Cardiac muscle cell (in vitro differentiated cells and primary cell): ENCODE measurements around the gene CLDN25. TPM values are rescaled to one million over a fixed set of nuclear protein-coding genes. Genes with fewer than 3 reads are reported as not detected.
A peak's percentile ranks its signal among the peaks of the same experiment; 100 is the strongest.
"Not testable (repeated sequence)": the region's sequence is repeated elsewhere in the genome, so short reads cannot be mapped to it uniquely, and the experiment has no call there.

Experiments used
- DNase-seq, 2 donors: peaks; one replicate each; pipeline versions ENCODE4 v3.0.0 to v3.0.0-alpha.2; 2010 to 2017; ENCODE audit warnings: low read depth in 1 of 2, low spot score in 1 of 2
- H3K27ac ChIP-seq: fragments of 200-600 bp; sonication (generic); 2 replicates; pipeline ENCODE4 v1.5.1; 2016
- H3K27me3 ChIP-seq: fragments of 200-600 bp; sonication (generic); 2 replicates; pipeline ENCODE4 v1.6.0; 2016; ENCODE audit warnings: control low read depth
- H3K36me3 ChIP-seq: fragments of 200-600 bp; sonication (generic); 2 replicates; pipeline ENCODE4 v1.5.1; 2016; ENCODE audit warnings: control low read depth
- H3K4me1 ChIP-seq: fragments of 200-600 bp; sonication (generic); 2 replicates; pipeline ENCODE4 v1.8.1; 2017; ENCODE audit warnings: low read depth, mild to moderate bottlenecking, mixed run types
- H3K4me3 ChIP-seq: fragments of 200-600 bp; sonication (generic); 2 replicates; pipeline ENCODE4 v1.5.1; 2016; ENCODE audit warnings: mild to moderate bottlenecking
- H3K9me3 ChIP-seq: fragments of 200-600 bp; sonication (generic); 2 replicates; pipeline ENCODE4 v1.5.1; 2017; ENCODE audit warnings: low read depth, mild to moderate bottlenecking, control low read depth
- CTCF ChIP-seq: IDR thresholded peaks from 2 replicates; pipeline ENCODE4 v1.5.1; 2012; ENCODE audit warnings: low read depth, mild to moderate bottlenecking, low read length
- polyA plus RNA-seq: library from polyadenylated mRNA; unstranded; fragments of >200 nt; fragmentation: Nextera tagmentation; extraction: Ambion mirVana; gene quantifications from 2 replicates; pipeline ENCODE4 v1.2.1, GENCODE V29; 2016
- total RNA-seq: library from RNA; depleted of rRNA; stranded (reverse); fragments of >200 nt; gene quantifications from 2 replicates; pipeline ENCODE4 v1.2.3, GENCODE V29; 2016

Gene CLDN25
- total and polyA plus RNA-seq, 2 experiments from 2014 or later, result not detected

GRCh38 chr11:113760241-113760640 is 19.4 kb upstream of the CLDN25 start:
- TF ChIP-seq CTCF, result no peak
- Histone ChIP-seq H3K36me3 (peaks cover 42% of the 10 kb centered on the region), H3K27ac (no peak overlapping the region)

GRCh38 chr11:113763040-113763439 is 16.6 kb upstream of the CLDN25 start:
- DNase-seq, H3K9me3 ChIP-seq, H3K4me3 ChIP-seq, H3K27me3 ChIP-seq, H3K4me1 ChIP-seq, H3K27ac ChIP-seq: not testable (repeated sequence)
- H3K36me3 ChIP-seq, result peaks cover 26% of the 10 kb centered on the region

More at GRCh38 chr11:113760241-113760640, 19.4 kb upstream of the CLDN25 start:
- Histone ChIP-seq H3K9me3 (no peaks in the 10 kb centered on the region), H3K4me3 (no peak overlapping the region), H3K4me1 (no peaks in the 10 kb centered on the region), H3K27me3 (no peaks in the 10 kb centered on the region)
- no peak for DNase-seq

- DNase-seq, result no peak
- Histone ChIP-seq H3K27me3 (no peaks in the 10 kb centered on the region), H3K36me3 (peaks cover 19% of the 10 kb centered on the region), H3K9me3 (no peaks in the 10 kb centered on the region), H3K4me3 (no peak overlapping the region), H3K4me1 (no peaks in the 10 kb centered on the region), H3K27ac (no peak overlapping the region)
- no peak for TF ChIP-seq CTCF
These were observed 14.9 kb upstream of the CLDN25 start for GRCh38 chr11:113764527-113765219.

GRCh38 chr11:113771964-113772363 is 7.6 kb upstream of the CLDN25 start:
- H3K4me3 ChIP-seq, result no peak overlapping the region
- TF ChIP-seq CTCF, result no peak
- no peaks in the 10 kb centered on the region for H3K4me1 ChIP-seq
- no peak for DNase-seq
- peaks cover 11% of the 10 kb centered on the region for H3K27me3 ChIP-seq
- no peaks in the 10 kb centered on the region for H3K9me3 ChIP-seq
- H3K27ac ChIP-seq, result no peak overlapping the region
- H3K36me3 ChIP-seq, result peaks cover 5% of the 10 kb centered on the region

GRCh38 chr11:113773092-113773415 is 6.5 kb upstream of the CLDN25 start:
- peak overlapping the region; percentile 93 for H3K4me3 ChIP-seq
- peak; percentile 19 to 41 for DNase-seq
- H3K27ac ChIP-seq, result peak overlapping the region; percentile 74
- TF ChIP-seq CTCF, result no peak
- no peaks in the 10 kb centered on the region for H3K9me3 ChIP-seq
- peaks cover 5% of the 10 kb centered on the region for H3K36me3 ChIP-seq
- H3K4me1 ChIP-seq, result peaks cover 4% of the 10 kb centered on the region
- H3K27me3 ChIP-seq, result peaks cover 11% of the 10 kb centered on the region

- Histone ChIP-seq H3K27me3 (peaks cover 11% of the 10 kb centered on the region), H3K4me1 (peaks cover 9% of the 10 kb centered on the region), H3K4me3 (peak within 1 kb of the TSS; percentile 93), H3K27ac (peak within 1 kb of the TSS; percentile 74), H3K36me3 (peaks cover 5% of the 10 kb centered on the region), H3K9me3 (no peaks in the 10 kb centered on the region)
- peak; percentile 98 to 99 for DNase-seq
- TF ChIP-seq CTCF, result peak; percentile 81
These were observed 6.0 kb upstream of the CLDN25 start, which contains the start of gene ZW10 for GRCh38 chr11:113773416-113774173. TSS of gene ZW10 (minus strand) at chr11:113773692. CDS start at chr11:113773666, 26 bp downstream.
